Measurements from ENCODE around the gene ACTR6. TPM values are rescaled to one million over a fixed set of nuclear protein-coding genes. Genes with fewer than 3 reads are reported as not detected.

Gene ACTR6
- total and polyA plus RNA-seq, 2 of the 4 experiments (the other 2 are of a cell fraction), result 9.7 to 10.2 TPM

DNA sequence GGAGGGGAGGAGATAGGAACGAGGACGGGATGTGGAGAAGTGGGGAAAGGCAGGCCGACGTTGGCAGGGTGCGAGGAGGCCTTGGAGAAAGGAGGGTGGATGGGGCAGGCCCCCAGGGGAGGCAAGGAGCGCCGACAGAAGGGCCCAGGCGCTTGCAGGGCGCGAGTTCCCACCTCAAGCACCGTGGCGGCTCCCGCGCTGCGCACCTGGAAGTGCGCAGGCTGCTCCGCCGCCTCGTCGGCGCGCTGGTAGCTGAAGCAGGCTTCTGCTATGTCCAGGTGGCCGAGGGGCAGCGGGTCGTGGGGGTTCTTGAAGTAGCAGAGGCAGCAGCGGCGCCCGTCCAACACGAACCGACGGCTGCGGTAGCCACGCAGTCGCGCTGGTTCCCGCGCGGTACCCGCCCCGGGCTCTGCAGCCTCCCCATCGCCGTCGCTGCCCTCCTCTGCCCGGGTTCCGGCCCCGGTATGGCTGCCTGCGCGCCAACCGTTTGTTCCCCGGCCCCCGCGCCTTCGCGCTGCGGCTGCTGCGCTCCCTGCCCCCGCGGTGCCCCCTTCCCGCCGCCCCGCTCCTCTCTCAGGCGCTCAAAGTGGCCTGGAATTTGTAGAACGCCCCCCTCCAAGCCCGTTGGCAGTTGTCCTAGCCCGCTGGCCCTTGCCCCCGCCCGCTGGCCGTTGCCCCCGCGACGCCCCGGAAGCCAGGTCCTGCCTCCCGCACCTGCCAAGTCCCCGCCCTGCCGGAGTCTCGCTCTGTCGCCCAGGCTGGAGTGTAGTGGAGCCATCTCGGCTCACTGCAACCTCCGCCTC lies 1.1 kb upstream of the ACTR6 start:
- Histone ChIP-seq H4K8ac (ENCODE audit: low read depth in 2 of 2, low read length in 2 of 2) (peak overlapping the region; percentile 30 to 35; a peak in 1 of 4 replicates), H4K20me1 (ENCODE audit: insufficient read depth, low read length) (no peaks in the 10 kb centered on the region), H3K4me2 (ENCODE audit: low read depth, low read length) (peak overlapping the region; percentile 74), H4K5ac (ENCODE audit: low read depth, low read length) (0 out of 2 replicates have a peak overlapping the region, but pooled peaks have one; percentile 25), H3K9me1 (ENCODE audit: insufficient read depth, low read length) (no peaks in the 10 kb centered on the region; the same call in 1 of the 2 replicates), H3K79me1 (ENCODE audit: low read depth in 1 of 2, low read length in 2 of 2) (peaks cover 0 to 19% of the 10 kb centered on the region in 2 experiments; a peak in 2 of 4 replicates), H2BK20ac (ENCODE audit: low read depth, low read length) (no peak overlapping the region), H2BK120ac (ENCODE audit: low read depth, low read length) (no peak overlapping the region), H3K9me3 (ENCODE audit: control insufficient read depth, insufficient read depth, low read length) (no peaks in the 10 kb centered on the region), H3K36me3 (ENCODE audit: control insufficient read depth, insufficient read depth, low read length) (peaks cover 1% of the 10 kb centered on the region; the same call in 1 of the 2 replicates), H2AFZ (replicated peaks; ENCODE audit: low read length, poor library complexity) (peak overlapping the region; percentile 97), H3K27ac (ENCODE audit: insufficient read depth, low read length) (no peak overlapping the region; the same call in 1 of the 2 replicates), H3K4ac (ENCODE audit: low read depth, low read length) (no peak overlapping the region; the same call in 1 of the 2 replicates), H3K23ac (ENCODE audit: low read depth, low read length) (no peak overlapping the region), H2BK15ac (ENCODE audit: low read depth, low read length) (no peak overlapping the region), H3K9ac (ENCODE audit: low read depth, low read length) (no peak overlapping the region), H2AK9ac (replicated peaks; ENCODE audit: low read depth, low read length, poor library complexity) (peak overlapping the region; percentile 44), H2BK5ac (ENCODE audit: low read depth, low read length, poor library complexity, severe bottlenecking) (no peak overlapping the region), H4K91ac (ENCODE audit: insufficient read depth, low read depth, low read length) (no peak overlapping the region), H3K4me3 (ENCODE audit: insufficient read depth, low read depth, low read length) (peak overlapping the region; percentile 78), H3K56ac (ENCODE audit: extremely low read depth, insufficient read depth, low read length) (no peak overlapping the region), H3K18ac (ENCODE audit: low read depth, low read length) (no peak overlapping the region), H3K4me1 (ENCODE audit: control insufficient read depth, insufficient read depth, low read length) (peaks cover 2% of the 10 kb centered on the region; the same call in 1 of the 2 replicates), H2AK5ac (ENCODE audit: low read depth, low read length) (no peak overlapping the region), H3K27me3 (ENCODE audit: control insufficient read depth, insufficient read depth, low read length) (no peaks in the 10 kb centered on the region), H3K14ac (replicated peaks; ENCODE audit: low read depth, low read length) (no peak overlapping the region)
- ChIA-PET CTCF (no interaction called here), POLR2A (ENCODE audit: unreplicated experiment) (no interaction called here)
- 3% methylated on average over 52 of the region's 79 CpGs; no CpG with 5 or more reads in 1 of the 2 experiments for WGBS, 2 experiments (ENCODE audit: extremely low coverage in 2 of 2, insufficient read length in 1 of 2)
- dilution Hi-C loops (cut with HindIII; ENCODE audit: low sequenced_read_pairs, unreplicated experiment) (no loop called here), in situ Hi-C loops (cut with MboI; ENCODE audit: low sequenced_read_pairs) (no loop called here), intact Hi-C loops (cut with micrococcal nuclease) (loop anchor here (1.0 to 10.0 kb wide), 4 partner anchors 45 to 385 kb away; partner anchors contain the start of gene BLTP3B)
- ATAC-seq (ENCODE audit: low read depth) (peak; percentile 21), DNase-seq (no peak)
- BruUV-seq (replicated peaks), result no TSS peak
- TF ChIP-seq CHD1 (IDR thresholded peaks at IDR 0.05; ENCODE audit: low read depth, low read length), result no peak
- TF ChIP-seq, protein P1, sequence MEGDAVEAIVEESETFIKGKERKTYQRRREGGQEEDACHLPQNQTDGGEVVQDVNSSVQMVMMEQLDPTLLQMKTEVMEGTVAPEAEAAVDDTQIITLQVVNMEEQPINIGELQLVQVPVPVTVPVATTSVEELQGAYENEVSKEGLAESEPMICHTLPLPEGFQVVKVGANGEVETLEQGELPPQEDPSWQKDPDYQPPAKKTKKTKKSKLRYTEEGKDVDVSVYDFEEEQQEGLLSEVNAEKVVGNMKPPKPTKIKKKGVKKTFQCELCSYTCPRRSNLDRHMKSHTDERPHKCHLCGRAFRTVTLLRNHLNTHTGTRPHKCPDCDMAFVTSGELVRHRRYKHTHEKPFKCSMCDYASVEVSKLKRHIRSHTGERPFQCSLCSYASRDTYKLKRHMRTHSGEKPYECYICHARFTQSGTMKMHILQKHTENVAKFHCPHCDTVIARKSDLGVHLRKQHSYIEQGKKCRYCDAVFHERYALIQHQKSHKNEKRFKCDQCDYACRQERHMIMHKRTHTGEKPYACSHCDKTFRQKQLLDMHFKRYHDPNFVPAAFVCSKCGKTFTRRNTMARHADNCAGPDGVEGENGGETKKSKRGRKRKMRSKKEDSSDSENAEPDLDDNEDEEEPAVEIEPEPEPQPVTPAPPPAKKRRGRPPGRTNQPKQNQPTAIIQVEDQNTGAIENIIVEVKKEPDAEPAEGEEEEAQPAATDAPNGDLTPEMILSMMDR (conservative IDR thresholded peaks at IDR 0.05; ENCODE audit: low read depth, low read length), result no peak
- no peak for TF ChIP-seq BHLHE40 (IDR thresholded peaks at IDR 0.05; ENCODE audit: low read depth, low read length)
- no peak for TF ChIP-seq MXI1 (IDR thresholded peaks at IDR 0.05; ENCODE audit: borderline replicate concordance, low read depth, low read length)
- TF ChIP-seq POLR2A (IDR thresholded peaks at IDR 0.05; ENCODE audit: low read depth, low read length), result no peak
- TF ChIP-seq RFX5 (IDR thresholded peaks at IDR 0.05; ENCODE audit: low read depth, low read length), result no peak

All from IMR-90 (cell line).